HepG2 (cell line): ENCODE data around the gene EMP2. TPM values are rescaled to one million over a fixed set of nuclear protein-coding genes. Genes with fewer than 3 reads are reported as not detected.

Source experiments
- DMAP1 ChIP-seq: IDR thresholded peaks from 2 replicates; pipeline ENCODE4 v1.6.1; 2016
- HOXA5 ChIP-seq: sonication (generic); formaldehyde crosslinking; IDR thresholded peaks from 2 replicates; pipeline ENCODE4 v1.4.0; 2020; ENCODE audit warnings: missing genetic modification reagents
- MYNN ChIP-seq: sonication (generic); formaldehyde crosslinking; IDR thresholded peaks from 2 replicates; pipeline ENCODE4 v1.4.0; 2020; ENCODE audit warnings: mild to moderate bottlenecking, low read depth, missing genetic modification reagents
- NCOR1 ChIP-seq: fragments of 200-600 bp; sonication (generic); IDR thresholded peaks from 2 replicates; pipeline ENCODE4 v1.7.0; 2017; ENCODE audit warnings: antibody characterized with exemption, low read length, borderline replicate concordance
- NFYB ChIP-seq: sonication (generic); formaldehyde crosslinking; IDR thresholded peaks from 2 replicates; pipeline ENCODE4 v1.4.0; 2020; ENCODE audit warnings: missing genetic modification reagents
- PAWR ChIP-seq: sonication (generic); formaldehyde crosslinking; IDR thresholded peaks from 2 replicates; pipeline ENCODE4 v1.4.0; 2020; ENCODE audit warnings: missing genetic modification reagents, mild to moderate bottlenecking, borderline replicate concordance
- PHF5A ChIP-seq: IDR thresholded peaks from one replicate; pipeline ENCODE4 v1.6.1; 2018; ENCODE audit warnings: low read depth, missing genetic modification reagents; ENCODE audit not compliant: unreplicated experiment
- ZFP37 ChIP-seq: sonication (generic); formaldehyde crosslinking; IDR thresholded peaks from 2 replicates; pipeline ENCODE4 v1.4.0; 2020; ENCODE audit warnings: missing genetic modification reagents, borderline replicate concordance
- ZNF180 ChIP-seq: sonication (generic); formaldehyde crosslinking; IDR thresholded peaks from 2 replicates; pipeline ENCODE4 v1.4.0; 2020; ENCODE audit warnings: low read depth, missing genetic modification reagents, borderline replicate concordance
- ZNF251 ChIP-seq: sonication (generic); formaldehyde crosslinking; IDR thresholded peaks from 2 replicates; pipeline ENCODE4 v1.9.0; 2021; ENCODE audit warnings: mild to moderate bottlenecking, missing genetic modification reagents
- ZNF563 ChIP-seq: sonication (generic); formaldehyde crosslinking; IDR thresholded peaks from 2 replicates; pipeline ENCODE4 v1.8.0; 2022; ENCODE audit warnings: mild to moderate bottlenecking, moderate library complexity, missing genetic modification reagents
- ZNF567 ChIP-seq: sonication (generic); formaldehyde crosslinking; IDR thresholded peaks from 2 replicates; pipeline ENCODE4 v1.8.1; 2023; ENCODE audit warnings: mild to moderate bottlenecking, missing genetic modification reagents, borderline replicate concordance
- ZNF761 ChIP-seq: sonication (generic); formaldehyde crosslinking; conservative IDR thresholded peaks from 2 replicates; pipeline ENCODE4 v1.4.0; 2020; ENCODE audit warnings: mild to moderate bottlenecking, missing genetic modification reagents
- polyA plus RNA-seq, 8 experiments: library from polyadenylated mRNA; depleted of rRNA in 3 of 8; stranded (reverse) in 7 of 8; unstranded in 1 of 8; fragments of >200 nt; fragmentation: Illumina TruSeq in 4 of 8; extraction: Trizol in 4 of 8; gene quantifications; 2 replicates each; pipeline versions ENCODE4 v1.2.1 to v1.2.3, GENCODE V29; 2011 to 2016; ENCODE audit warnings: low read depth in 4 of 8, missing spikeins in 1 of 8, mixed read lengths in 1 of 8; ENCODE audit not compliant: insufficient read depth in 1 of 8
- total RNA-seq, 5 experiments: library from RNA; depleted of rRNA; stranded (reverse); fragments of >200 nt; fragmentation: Illumina TruSeq; extraction: Trizol; gene quantifications; 2 replicates each; pipeline ENCODE4 v1.2.3, GENCODE V29; 2016; ENCODE audit warnings: low read depth in 1 of 5
- TF ChIP-seq, protein P1 (sequence below): sonication (generic); formaldehyde crosslinking; IDR thresholded peaks from 2 replicates; pipeline ENCODE4 v1.9.0; 2021; ENCODE audit warnings: mild to moderate bottlenecking, missing genetic modification reagents
- TF ChIP-seq, protein P2 (sequence below): sonication (generic); formaldehyde crosslinking; IDR thresholded peaks from 2 replicates; pipeline ENCODE4 v1.8.1; 2023; ENCODE audit warnings: missing genetic modification reagents, mild to moderate bottlenecking, borderline replicate concordance
- TF ChIP-seq, protein P3 (sequence below): sonication (generic); formaldehyde crosslinking; conservative IDR thresholded peaks from 2 replicates; pipeline ENCODE4 v1.8.1; 2023; ENCODE audit warnings: missing genetic modification reagents
- TF ChIP-seq, protein P4 (sequence below): sonication (generic); formaldehyde crosslinking; IDR thresholded peaks from 2 replicates; pipeline ENCODE4 v1.4.0; 2020; ENCODE audit warnings: missing genetic modification reagents
- TF ChIP-seq, protein P5 (sequence below): sonication (generic); formaldehyde crosslinking; IDR thresholded peaks from 2 replicates; pipeline ENCODE4 v1.5.0; 2020; ENCODE audit warnings: mild to moderate bottlenecking, missing genetic modification reagents

EMP2 gene
- total and polyA plus RNA-seq, 2 of the 13 experiments (the other 11 are each of a cell fraction or from before 2014, with no cell fraction given): 24.6 to 91.2 TPM

DNA sequence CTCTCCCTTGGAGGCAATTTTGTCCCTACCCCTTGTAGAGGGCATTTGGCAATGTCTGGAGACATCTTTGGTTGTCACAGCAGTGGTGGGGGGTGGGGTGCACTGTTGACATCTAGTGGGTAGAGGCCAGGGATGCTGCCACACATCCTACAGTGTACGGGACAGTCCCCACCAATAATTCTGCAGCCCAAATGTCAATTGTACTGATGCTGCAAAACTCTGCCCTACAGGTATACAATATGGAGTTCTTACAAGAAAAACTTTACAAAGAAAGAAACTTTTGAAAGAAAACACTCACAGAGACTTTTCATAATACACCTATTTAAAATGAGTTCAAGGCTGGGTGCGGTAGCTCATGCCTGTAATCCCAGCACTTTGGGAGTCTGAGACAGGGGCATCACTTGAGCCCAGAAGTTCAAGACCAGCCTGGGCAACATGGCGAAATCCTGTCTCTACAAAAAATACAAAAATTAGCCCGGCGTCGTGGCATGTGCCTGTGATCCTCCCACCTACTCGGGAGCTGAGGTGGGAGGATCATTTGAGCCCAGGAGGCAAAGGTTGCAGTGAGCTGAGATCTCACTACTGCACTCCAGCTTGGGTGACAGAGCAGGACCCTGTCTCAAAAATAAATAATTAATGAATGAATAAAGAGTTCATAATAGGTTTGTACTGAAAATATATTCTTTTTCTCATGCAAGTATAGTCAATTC is 59.4 kb downstream of the EMP2 start (continued):
- TF ChIP-seq, protein P1, sequence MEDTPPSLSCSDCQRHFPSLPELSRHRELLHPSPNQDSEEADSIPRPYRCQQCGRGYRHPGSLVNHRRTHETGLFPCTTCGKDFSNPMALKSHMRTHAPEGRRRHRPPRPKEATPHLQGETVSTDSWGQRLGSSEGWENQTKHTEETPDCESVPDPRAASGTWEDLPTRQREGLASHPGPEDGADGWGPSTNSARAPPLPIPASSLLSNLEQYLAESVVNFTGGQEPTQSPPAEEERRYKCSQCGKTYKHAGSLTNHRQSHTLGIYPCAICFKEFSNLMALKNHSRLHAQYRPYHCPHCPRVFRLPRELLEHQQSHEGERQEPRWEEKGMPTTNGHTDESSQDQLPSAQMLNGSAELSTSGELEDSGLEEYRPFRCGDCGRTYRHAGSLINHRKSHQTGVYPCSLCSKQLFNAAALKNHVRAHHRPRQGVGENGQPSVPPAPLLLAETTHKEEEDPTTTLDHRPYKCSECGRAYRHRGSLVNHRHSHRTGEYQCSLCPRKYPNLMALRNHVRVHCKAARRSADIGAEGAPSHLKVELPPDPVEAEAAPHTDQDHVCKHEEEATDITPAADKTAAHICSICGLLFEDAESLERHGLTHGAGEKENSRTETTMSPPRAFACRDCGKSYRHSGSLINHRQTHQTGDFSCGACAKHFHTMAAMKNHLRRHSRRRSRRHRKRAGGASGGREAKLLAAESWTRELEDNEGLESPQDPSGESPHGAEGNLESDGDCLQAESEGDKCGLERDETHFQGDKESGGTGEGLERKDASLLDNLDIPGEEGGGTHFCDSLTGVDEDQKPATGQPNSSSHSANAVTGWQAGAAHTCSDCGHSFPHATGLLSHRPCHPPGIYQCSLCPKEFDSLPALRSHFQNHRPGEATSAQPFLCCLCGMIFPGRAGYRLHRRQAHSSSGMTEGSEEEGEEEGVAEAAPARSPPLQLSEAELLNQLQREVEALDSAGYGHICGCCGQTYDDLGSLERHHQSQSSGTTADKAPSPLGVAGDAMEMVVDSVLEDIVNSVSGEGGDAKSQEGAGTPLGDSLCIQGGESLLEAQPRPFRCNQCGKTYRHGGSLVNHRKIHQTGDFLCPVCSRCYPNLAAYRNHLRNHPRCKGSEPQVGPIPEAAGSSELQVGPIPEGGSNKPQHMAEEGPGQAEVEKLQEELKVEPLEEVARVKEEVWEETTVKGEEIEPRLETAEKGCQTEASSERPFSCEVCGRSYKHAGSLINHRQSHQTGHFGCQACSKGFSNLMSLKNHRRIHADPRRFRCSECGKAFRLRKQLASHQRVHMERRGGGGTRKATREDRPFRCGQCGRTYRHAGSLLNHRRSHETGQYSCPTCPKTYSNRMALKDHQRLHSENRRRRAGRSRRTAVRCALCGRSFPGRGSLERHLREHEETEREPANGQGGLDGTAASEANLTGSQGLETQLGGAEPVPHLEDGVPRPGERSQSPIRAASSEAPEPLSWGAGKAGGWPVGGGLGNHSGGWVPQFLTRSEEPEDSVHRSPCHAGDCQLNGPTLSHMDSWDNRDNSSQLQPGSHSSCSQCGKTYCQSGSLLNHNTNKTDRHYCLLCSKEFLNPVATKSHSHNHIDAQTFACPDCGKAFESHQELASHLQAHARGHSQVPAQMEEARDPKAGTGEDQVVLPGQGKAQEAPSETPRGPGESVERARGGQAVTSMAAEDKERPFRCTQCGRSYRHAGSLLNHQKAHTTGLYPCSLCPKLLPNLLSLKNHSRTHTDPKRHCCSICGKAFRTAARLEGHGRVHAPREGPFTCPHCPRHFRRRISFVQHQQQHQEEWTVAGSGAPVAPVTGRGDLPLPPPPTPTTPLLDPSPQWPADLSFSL (CRISPR knock-in tag): no peak
- TF ChIP-seq NCOR1 (no peak), ZNF180 (CRISPR knock-in tag) (no peak), ZNF251 (0 out of 2 replicates have a peak, but pooled peaks have one; percentile 56), ZNF563 (CRISPR knock-in tag) (no peak), ZFP37 (CRISPR knock-in tag) (no peak), PAWR (no peak), HOXA5 (CRISPR knock-in tag) (peak; percentile 36; the same call in 1 of the 2 replicates), MYNN (CRISPR knock-in tag) (no peak), ZNF761 (no peak), ZNF567 (CRISPR knock-in tag) (no peak), DMAP1 (0 out of 2 replicates have a peak, but pooled peaks have one; percentile 4), PHF5A (CRISPR knock-in tag) (no peak), NFYB (CRISPR knock-in tag) (no peak)
- TF ChIP-seq, protein P2, sequence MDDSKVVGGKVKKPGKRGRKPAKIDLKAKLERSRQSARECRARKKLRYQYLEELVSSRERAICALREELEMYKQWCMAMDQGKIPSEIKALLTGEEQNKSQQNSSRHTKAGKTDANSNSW (CRISPR knock-in tag): no peak
- TF ChIP-seq, protein P3, sequence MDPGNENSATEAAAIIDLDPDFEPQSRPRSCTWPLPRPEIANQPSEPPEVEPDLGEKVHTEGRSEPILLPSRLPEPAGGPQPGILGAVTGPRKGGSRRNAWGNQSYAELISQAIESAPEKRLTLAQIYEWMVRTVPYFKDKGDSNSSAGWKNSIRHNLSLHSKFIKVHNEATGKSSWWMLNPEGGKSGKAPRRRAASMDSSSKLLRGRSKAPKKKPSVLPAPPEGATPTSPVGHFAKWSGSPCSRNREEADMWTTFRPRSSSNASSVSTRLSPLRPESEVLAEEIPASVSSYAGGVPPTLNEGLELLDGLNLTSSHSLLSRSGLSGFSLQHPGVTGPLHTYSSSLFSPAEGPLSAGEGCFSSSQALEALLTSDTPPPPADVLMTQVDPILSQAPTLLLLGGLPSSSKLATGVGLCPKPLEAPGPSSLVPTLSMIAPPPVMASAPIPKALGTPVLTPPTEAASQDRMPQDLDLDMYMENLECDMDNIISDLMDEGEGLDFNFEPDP: no peak
- TF ChIP-seq, protein P4, sequence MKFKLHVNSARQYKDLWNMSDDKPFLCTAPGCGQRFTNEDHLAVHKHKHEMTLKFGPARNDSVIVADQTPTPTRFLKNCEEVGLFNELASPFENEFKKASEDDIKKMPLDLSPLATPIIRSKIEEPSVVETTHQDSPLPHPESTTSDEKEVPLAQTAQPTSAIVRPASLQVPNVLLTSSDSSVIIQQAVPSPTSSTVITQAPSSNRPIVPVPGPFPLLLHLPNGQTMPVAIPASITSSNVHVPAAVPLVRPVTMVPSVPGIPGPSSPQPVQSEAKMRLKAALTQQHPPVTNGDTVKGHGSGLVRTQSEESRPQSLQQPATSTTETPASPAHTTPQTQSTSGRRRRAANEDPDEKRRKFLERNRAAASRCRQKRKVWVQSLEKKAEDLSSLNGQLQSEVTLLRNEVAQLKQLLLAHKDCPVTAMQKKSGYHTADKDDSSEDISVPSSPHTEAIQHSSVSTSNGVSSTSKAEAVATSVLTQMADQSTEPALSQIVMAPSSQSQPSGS (CRISPR knock-in tag): 0 out of 2 replicates have a peak, but pooled peaks have one; percentile 7
- TF ChIP-seq, protein P5, sequence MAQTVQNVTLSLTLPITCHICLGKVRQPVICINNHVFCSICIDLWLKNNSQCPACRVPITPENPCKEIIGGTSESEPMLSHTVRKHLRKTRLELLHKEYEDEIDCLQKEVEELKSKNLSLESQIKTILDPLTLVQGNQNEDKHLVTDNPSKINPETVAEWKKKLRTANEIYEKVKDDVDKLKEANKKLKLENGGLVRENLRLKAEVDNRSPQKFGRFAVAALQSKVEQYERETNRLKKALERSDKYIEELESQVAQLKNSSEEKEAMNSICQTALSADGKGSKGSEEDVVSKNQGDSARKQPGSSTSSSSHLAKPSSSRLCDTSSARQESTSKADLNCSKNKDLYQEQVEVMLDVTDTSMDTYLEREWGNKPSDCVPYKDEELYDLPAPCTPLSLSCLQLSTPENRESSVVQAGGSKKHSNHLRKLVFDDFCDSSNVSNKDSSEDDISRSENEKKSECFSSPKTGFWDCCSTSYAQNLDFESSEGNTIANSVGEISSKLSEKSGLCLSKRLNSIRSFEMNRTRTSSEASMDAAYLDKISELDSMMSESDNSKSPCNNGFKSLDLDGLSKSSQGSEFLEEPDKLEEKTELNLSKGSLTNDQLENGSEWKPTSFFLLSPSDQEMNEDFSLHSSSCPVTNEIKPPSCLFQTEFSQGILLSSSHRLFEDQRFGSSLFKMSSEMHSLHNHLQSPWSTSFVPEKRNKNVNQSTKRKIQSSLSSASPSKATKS (CRISPR knock-in tag): no peak
